ENCODE results near the gene FLOT1.

The FLOT1 gene

GRCh38 chr6:30712441-30712945 lies 30.0 kb downstream of the FLOT1 start:
- TF ChIP-seq CTCF (conservative IDR thresholded peaks at IDR 0.05; ENCODE audit: low read length), result no peak
- no peak overlapping the region for H3K4me3 ChIP-seq (ENCODE audit: low read length)
- no peak for DNase-seq (ENCODE audit: low read depth)

GRCh38 chr6:30711758-30712380 lies 30.6 kb downstream of the FLOT1 start:
- no peak overlapping the region for H3K4me3 ChIP-seq (ENCODE audit: low read length)
- no peak for DNase-seq (ENCODE audit: low read depth)
- TF ChIP-seq CTCF (conservative IDR thresholded peaks at IDR 0.05; ENCODE audit: low read length), result no peak

GRCh38 chr6:30709101-30709868 lies 33.2 kb downstream of the FLOT1 start:
- TF ChIP-seq CTCF (conservative IDR thresholded peaks at IDR 0.05; ENCODE audit: low read length), result no peak
- no peak for DNase-seq (ENCODE audit: low read depth)
- no peak overlapping the region for H3K4me3 ChIP-seq (ENCODE audit: low read length)

GRCh38 chr6:30707281-30707850 lies 35.1 kb downstream of the FLOT1 start:
- no peak for DNase-seq (ENCODE audit: low read depth)
- H3K4me3 ChIP-seq (ENCODE audit: low read length), result no peak overlapping the region
- no peak for TF ChIP-seq CTCF (conservative IDR thresholded peaks at IDR 0.05; ENCODE audit: low read length)

GRCh38 chr6:30705620-30706019 lies 36.9 kb downstream of the FLOT1 start:
- no peak overlapping the region for H3K4me3 ChIP-seq (ENCODE audit: low read length)
- TF ChIP-seq CTCF (conservative IDR thresholded peaks at IDR 0.05; ENCODE audit: low read length), result no peak
- no peak for DNase-seq (ENCODE audit: low read depth)

- H3K4me3 ChIP-seq (ENCODE audit: low read length), result no peak overlapping the region
- DNase-seq (ENCODE audit: low read depth), result no peak
- no peak for TF ChIP-seq CTCF (conservative IDR thresholded peaks at IDR 0.05; ENCODE audit: low read length)
These were observed 38.7 kb downstream of the FLOT1 start for GRCh38 chr6:30703821-30704220.
